NCI-H1092 treated with DMSO at 0.1 percent for 48 hours (cell line): ENCODE data around the gene TSPAN1.

Experiments used
- DNase-seq: peaks from one replicate; lab custom pipeline; 2025; lab: John Stamatoyannopoulos, UW

TSPAN1 gene

DNA sequence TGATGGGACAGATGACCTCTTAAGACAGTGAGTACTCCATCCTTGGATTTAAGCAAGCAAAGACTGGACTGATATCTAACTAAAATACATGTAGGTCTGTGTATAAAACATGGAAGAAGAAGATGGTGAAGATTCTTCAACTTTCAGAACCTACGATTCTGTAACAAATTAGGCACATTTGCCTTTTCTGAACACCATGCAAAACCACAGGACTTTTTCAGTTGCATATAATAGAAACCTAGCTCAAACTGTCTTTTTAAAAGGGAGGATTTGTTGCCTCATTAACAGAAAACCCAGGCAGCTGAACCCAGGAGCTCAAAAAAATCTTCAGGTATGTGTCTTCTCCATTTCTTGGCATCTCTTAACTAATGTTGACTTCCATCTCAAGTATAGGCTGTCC lies 14.7 kb upstream of the TSPAN1 start:
- no peak for DNase-seq

DNA sequence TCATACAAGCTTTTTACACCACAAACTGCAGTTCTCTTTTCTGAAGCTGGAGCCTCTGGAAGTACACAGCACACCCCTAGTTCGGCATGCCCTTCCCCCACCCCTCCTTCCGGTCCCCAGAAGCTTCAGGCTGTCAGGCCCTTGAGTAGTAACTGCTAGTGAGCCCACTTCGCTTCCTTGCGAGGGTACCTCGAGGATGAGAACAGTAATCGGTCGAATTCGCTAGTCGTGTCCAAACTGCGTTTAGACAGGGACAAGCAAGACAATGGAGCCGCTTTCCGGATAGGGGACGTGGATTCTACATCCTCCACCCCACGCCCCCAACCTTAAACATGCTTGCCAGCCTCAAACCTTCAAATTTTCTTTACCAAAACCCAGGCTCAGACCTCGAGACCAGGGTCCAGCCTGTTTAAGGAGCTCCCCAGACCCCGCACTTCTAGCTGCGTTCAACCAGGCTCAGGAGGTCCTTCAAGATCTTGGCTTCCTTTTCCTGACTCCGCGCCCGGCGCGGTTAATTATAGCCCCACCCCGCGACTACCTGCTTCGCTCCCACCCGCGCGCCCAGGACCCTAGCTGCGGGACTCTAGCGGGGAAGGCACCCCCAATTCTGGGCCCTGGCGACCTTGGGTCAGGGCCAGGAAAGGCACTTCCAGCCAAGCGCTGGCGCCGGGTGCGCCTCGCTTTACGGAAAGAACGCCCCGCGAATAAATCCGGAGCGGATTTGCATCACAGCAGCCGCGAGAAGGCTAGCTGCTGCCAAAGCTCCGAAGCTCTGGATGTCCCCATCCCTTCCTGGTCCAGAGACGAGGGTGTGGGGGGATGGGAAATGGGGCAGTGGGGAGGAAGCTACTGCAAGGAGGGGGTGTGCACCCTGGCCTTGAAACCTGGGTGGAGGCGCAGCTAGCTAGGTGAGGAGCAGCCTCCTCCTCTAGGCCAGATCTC lies 8.1 kb upstream of the TSPAN1 start:
- DNase-seq = no peak

DNA sequence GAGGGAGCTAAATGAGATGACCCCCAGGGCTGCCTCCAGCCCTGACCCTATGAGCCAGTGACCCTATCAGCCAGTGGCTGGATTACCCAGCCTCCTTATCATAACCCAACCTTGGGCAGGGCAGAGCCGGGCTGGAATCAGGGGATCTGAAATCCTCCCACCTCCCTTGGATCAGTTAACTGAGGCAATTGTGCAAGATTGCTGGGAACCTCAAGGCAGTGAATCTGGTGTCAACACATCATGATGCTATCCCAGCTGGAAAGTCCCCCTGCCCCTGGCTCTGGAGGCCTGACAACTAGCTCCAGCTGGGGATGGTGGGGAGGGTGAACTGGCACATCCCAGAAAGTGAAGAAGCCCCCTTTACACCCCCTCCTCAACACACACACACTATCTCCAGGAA lies 6.4 kb upstream of the TSPAN1 start:
- DNase-seq = no peak

DNA sequence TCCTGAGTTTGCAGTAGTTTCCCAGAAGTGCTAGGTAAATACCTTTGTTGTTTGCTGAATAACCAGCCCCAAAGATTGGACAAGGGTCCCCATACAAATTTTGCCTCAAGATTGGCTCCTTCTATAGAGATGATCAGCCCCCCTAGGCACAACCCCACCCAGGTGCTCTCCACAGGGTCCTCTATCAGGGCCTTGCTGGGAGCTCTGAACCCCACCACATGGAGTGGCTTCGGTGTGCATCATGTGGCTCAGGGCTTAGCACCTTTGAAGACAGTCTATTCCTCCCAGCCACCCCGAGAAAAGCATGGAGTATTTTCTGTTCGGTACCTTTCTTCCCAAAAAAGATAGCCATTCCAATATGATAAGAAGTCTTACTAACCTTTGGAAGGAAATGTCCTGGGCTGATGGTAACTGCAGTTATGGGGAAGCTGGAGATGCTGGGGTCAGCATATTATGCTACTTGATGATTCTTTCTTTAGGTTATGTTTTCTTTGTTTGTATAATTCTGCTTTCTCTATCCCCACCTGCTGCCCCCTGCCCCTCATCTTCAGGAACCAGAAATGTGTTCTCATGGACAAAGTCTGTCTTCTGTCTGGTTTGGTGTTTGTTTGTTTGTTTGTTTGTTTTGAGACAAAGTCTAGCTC lies 5.0 kb upstream of the TSPAN1 start:
- no peak for DNase-seq

DNA sequence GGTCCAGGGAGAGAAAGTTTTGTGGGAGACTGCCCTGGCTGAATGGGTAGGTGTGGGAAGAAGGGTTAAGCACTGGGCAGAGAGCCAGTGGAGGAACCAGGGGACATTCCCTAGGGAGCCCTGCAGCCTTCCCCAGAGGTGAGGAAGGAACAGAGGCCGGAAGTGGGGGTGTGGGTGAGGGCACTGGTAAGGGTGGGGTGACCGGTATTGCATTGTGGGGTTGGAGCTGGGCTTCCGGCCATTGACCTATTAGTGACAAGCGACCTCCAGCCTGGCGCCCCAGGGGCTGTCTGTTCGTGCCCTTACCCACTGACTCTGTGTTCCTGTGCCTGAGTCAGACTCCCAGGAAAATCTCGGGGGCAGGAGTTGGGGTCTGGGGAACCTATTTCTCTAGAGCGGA lies 3.5 kb upstream of the TSPAN1 start:
- DNase-seq = no peak

DNA sequence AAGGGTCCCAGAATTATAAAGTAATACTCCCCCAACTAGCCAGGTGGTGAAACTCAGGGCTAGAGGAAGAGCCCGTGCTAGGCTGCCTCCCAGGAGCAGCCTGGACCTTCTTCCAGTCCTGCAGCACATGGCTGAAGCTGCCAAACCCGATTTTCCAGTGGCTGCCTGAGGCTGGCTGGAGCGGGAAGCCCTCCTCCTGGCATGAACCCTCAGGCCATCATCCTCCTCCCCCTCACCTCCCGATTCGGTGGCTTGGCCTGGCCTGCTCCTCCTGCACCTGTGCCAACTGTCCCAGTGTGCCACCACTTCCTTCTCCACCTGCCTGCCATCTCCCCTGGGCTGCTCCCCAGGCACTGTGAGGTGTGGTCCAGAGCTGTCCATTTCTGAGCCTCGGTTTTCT lies 3.0 kb upstream of the TSPAN1 start:
- DNase-seq = no peak

DNA sequence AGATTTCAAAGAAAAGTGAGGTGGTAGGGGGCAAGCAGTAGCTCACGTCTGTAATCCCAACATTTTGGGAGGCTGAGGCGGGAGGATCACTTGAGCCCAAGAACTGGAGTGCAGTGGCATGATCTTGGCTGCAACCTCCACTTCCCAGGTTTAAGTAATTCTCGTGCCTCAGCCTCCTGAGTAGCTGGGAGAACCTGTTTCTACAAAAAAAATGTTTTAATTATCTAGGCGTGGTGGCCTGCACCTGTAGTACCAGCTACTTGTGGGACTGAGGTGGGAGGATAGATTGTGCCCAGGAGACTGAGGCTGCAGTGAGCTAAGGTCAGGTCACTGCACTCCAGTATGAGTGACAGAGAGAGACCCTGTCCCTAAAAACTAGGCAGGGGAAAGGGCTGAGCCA lies 2.6 kb upstream of the TSPAN1 start:
- no peak for DNase-seq

DNA sequence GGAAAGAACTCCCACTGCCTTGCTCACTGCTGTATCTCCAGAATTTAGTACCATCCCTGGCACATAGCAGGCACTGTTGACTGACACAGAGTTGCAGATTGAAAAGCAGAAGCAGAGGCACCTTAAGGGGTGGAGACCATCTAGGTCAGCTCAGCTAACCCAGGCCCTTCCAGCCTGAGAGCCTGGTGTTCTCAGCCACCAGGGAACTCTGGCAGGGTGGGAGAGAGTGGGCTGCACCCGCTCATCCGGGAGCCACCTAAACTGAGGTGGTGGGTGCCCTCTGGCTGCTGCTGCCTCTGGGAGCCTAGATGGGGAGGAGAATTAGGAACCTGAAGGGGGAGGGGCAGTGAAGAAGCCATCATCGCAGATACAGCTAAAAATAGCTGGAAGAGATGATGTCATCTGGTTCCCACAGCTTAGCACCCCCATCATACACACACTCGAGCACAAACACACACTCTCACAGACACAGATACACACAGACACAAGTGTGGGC lies 1.5 kb upstream of the TSPAN1 start:
- no peak for DNase-seq

DNA sequence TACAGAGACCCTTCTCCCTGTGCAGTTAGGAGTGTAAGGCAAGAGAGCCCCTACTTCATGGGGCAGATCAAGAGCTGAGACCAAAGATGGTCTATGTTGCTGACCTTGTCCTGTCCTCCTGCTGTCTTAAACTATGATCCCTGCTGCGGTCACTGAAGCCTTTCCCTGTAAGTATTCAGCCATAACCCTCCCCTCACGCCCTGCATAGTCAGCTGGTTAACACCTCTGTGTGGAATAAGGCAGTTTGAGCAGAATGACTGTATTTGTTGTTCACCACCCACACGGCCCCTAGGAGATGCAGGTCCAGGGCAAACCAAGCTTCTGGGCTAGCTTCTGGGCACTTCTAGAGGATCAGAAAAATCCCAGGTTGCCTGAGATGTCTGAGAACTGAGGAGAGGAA lies 356 bp downstream of the TSPAN1 start:
- DNase-seq = no peak

DNA sequence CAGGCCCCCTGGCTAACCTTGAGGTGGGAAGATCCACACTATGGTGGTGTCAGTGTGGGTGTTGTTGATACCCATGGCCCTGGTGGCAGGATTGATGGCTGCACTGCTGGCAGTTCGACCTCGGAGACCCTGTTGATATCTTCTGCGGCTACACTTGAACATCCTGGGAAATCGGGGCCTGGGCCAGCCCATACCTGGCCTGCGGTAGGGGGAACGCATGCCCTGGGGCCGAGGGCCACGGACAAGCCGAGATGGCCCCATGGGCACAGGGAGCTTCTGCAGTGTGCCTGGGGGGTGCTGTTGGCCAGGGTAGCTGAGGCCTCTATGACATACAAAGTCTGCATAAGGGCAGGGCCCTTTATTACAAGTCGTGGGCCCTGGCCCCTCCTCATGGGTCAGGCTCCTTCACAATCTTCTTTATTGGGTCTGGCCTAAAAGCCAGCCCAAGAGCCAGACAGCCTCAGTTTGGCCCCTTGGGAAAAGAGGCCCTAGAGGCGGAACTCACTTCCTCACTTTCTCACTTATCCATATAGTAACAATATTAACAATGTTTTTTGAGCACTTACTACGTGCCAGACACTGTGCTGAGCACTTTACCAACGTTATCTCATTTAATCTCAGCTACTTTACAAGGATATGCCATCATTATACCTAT lies 1.5 kb downstream of the TSPAN1 start, which contains the start of gene P3R3URF:
Gene P3R3URF (minus strand): TSS at position 278 of the 655 bp plus-strand sequence. CDS start 17 bp downstream, at position 261.
- DNase-seq = no peak

DNA sequence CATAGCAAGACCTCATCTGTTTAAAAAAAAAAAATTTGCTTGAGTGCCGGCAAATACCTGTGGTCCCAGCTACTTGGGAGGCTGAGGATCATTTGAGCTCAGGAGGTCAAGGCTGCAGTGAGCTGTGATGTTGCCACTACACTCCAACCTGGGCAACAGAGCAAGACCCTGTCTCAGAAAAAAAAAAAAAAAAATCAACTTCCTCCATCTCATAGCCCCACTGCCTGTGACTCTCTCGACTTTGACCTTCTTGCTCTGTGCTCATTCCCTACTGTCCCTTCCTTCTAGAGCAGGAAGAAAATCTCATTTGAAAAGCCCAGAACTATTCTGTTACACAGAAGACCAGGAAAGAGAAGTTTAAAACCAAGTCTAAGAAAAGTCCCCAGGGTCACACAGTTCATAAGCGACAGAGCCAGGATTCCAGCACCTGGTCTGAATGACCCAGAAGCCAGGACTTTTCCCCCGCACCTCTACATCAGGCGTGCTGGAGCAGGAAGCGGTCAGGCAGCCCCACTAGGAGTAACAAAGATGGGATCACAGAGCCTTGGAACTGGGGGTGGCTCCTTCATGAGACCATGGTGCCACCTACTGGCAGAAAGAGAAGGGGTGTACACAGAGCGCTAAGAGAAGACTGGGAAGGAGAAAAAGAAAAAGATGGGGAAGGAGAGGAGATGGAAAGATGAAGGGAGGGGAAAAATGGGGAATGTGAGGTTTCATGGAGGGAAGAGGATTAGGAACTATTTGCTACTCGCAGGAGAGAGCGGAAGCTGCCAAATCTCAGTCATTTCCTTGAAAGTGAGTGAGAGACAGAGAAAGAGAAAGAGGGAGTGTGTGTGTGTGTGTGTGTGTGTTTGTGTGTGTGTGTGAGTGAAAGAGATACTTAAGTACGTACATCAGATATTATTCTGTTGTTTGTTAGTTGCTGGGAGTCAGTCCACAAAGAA lies 4.5 kb downstream of the TSPAN1 start:
- peak; percentile 75 for DNase-seq

DNA sequence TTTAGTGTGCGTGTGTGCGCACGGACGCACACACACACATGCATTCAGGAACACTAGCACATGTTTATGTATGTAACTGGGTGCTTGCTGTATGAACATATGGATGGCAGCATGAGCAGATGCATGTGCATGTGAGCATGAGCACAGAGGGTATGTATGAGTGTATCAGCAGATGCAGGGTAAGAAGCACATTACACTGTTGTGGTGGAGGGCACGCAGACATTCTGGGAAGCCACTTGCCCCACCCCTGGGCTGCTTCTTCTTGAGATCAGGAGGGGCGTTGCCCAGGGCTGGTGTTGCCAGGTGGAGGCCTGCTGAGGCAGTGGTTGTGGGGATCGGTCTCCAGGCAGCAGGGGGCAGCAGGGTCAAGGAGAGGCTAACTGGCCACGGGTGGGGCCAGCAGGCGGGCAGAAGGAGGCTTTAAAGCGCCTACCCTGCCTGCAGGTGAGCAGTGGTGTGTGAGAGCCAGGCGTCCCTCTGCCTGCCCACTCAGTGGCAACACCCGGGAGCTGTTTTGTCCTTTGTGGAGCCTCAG lies 5.3 kb downstream of the TSPAN1 start:
- DNase-seq = no peak

DNA sequence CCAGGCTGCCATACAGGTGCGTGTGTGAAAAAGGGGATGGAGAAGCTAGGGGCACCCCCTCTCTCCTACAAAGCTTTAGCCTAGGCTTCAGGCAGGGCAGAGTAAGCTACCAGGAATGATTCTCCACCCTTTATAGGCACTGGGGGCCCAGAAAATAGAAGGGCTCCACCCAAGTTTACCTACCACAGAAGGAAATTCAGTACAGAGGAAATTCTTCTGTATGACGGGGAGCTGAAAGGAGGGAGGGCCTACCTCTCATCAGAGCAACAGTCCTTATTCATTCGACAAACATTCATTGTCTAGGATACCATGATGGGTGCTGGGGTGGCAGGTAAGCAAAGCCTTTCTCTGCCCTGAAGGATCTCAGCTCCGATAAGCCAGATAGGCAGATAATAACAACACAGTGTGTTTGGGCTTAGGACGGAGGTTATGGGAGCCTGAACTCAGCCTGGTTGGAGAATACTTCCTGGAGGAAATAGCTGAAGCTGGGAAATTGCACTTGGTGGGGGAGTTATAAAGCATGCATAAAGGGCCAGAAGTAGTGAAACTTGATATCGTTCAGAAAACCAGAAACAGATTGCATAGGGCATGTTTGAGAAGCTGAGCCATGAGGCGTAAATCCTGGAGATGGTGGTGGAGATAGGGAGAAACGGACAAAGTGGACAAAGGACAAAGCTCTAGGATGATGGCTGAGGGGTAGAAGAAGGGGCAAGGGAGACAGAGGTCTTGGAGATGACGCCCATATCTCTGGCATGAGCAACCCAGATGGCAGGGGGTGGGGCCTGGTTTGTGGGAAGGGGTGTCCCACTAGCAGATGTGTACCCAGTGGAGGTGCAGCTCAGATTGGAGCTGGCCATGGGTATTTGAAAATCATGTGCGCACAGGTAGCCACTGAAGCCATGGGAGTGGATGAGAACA lies 6.7 kb downstream of the TSPAN1 start:
- no peak for DNase-seq

DNA sequence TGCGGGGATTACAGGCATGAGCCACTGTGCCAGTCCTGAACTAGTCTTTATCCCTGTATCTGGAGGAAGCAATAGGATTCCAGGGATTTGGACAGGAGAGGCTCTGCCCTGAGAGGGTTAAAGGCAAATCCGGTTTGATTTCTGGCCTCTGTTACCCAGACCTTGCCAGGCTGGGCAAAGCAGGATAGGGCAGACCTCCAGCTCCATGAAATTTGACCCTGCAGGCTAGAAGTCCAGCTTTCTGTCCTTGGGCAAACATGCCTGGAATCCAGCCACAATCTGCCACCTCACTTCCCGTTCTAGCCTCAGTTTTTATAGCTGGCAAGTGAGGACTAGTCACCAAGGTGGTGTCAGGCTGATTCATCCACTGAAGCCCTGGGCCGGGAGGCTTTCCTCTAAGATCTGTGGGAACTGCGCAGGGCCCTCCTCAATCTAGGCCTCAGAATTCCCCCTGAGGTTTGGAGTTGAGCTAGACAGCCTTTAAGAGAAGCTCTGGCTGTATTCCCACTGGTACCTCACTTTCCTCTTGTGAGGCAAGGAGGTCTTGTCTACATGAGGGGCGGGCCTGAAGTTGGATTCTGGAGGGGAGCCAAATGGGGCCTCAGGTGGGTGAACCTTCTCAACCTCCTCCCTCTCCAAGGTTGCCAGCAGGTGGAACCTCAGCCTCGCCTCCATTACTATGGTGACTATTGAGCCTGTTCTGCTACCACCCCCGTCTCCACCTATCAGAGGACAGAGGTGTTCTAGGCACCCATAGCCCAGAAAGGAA lies 8.4 kb downstream of the TSPAN1 start:
- peak; percentile 33 for DNase-seq

DNA sequence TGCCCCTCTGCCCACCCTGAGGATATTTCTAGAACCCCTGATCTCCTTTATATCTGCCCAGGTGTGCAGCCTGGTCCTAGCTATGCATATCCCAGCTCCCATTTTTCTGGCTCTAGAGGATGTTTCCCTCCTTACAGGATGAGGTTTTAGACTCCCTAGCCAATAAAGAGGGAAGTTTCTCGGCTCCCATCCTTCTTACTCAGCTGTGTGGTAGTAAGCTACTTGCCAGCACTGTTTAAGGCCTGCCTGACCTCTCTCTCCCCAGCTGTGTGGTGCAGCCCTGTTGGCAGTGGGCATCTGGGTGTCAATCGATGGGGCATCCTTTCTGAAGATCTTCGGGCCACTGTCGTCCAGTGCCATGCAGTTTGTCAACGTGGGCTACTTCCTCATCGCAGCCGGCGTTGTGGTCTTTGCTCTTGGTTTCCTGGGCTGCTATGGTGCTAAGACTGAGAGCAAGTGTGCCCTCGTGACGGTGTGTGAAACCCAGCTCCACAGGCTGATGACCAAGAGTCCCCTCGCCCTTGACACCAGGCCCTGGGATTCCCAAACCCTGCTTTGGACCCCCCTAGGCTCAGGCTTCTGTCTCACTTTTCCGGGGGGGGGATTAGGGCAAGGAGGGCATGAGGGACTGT lies 9.2 kb downstream of the TSPAN1 start:
- no peak for DNase-seq

DNA sequence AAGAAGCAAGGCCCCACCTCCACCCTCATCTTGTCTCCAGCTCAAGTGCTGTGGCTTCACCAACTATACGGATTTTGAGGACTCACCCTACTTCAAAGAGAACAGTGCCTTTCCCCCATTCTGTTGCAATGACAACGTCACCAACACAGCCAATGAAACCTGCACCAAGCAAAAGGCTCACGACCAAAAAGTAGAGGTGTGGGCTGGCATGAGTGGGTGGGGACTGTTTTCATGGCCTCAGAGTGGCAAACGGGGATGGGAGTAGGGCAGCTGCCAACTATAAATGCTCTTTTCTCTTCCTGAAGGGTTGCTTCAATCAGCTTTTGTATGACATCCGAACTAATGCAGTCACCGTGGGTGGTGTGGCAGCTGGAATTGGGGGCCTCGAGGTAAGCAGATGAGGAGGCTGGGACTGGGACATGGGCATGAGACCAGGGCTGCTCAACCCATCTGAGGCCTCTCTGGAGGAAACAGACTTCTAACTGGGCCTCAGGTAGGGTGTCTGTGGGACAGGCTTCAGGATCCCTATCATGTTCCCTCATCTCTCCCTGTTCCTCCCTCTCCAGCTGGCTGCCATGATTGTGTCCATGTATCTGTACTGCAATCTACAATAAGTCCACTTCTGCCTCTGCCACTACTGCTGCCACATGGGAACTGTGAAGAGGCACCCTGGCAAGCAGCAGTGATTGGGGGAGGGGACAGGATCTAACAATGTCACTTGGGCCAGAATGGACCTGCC lies 10.2 kb downstream of the TSPAN1 start:
- DNase-seq = no peak

DNA sequence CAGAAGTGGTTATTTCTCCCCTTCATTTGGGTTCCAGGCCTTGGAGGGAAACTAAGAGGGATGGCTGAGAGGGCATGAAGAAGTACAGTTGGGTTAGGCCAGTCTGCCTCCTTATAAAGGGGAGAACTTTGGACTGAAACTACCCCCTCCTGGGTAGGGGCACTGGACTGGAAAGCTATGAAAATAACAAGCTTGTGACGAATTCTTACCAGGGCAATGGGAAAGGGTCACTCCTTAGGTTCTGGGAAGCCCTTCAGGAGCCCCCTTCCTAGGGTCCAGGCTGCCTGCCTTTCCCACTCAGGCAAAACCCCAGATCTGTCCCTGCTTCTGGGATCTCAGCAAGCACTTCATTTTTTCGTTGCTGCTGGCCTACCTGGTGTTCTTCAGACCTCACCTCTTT lies 11.2 kb downstream of the TSPAN1 start:
- no peak for DNase-seq
